ENCODE measurements around the gene CIBAR2.

DNA sequence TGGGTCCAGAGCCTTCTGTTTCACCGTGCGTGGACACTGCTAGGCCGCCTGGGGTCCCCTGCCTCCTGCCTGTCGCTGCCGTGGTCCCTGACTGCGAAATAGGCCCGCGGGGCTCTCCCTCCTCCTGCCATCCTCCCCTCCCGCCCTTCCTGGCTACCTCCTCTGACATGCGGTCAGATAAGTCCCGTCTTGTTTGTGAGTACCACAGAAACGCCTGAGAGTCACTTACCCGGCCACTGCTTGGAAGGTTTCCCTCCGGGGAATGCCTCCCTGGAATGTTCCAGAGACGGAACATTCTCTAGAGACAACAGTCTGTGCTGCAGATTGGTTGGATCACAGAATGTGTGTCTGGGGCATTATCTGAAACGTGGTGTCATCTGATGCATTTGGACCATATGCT lies 22.7 kb downstream of the CIBAR2 start:
- TF ChIP-seq POLR2A (IDR thresholded peaks at IDR 0.05) = no peak
- TF ChIP-seq, protein P1, sequence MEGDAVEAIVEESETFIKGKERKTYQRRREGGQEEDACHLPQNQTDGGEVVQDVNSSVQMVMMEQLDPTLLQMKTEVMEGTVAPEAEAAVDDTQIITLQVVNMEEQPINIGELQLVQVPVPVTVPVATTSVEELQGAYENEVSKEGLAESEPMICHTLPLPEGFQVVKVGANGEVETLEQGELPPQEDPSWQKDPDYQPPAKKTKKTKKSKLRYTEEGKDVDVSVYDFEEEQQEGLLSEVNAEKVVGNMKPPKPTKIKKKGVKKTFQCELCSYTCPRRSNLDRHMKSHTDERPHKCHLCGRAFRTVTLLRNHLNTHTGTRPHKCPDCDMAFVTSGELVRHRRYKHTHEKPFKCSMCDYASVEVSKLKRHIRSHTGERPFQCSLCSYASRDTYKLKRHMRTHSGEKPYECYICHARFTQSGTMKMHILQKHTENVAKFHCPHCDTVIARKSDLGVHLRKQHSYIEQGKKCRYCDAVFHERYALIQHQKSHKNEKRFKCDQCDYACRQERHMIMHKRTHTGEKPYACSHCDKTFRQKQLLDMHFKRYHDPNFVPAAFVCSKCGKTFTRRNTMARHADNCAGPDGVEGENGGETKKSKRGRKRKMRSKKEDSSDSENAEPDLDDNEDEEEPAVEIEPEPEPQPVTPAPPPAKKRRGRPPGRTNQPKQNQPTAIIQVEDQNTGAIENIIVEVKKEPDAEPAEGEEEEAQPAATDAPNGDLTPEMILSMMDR (IDR thresholded peaks at IDR 0.05) = no peak
- TF ChIP-seq POLR2AphosphoS5 (IDR thresholded peaks at IDR 0.05) = peak; percentile 91
